NB4 (cell line): ENCODE data around the gene OBSCN.
A peak's percentile ranks its signal among the peaks of the same experiment; 100 is the strongest.

Experiments used
- DNase-seq: peaks from one replicate; pipeline ENCODE4 v3.0.0; 2010; ENCODE audit warnings: low read depth
- H3K4me3 ChIP-seq: one replicate; pipeline ENCODE4 v1.5.1; 2011; ENCODE audit warnings: mild to moderate bottlenecking, low read depth, low read length, moderate library complexity
- MYC ChIP-seq: IDR thresholded peaks from 2 replicates; pipeline ENCODE4 v1.6.1; 2011; ENCODE audit warnings: low read depth, low read length
- POLR2A ChIP-seq: IDR thresholded peaks from 2 replicates; pipeline ENCODE4 v1.6.1; 2011; ENCODE audit warnings: mild to moderate bottlenecking; ENCODE audit not compliant: insufficient read length; ENCODE audit errors: extremely low read depth
- TF ChIP-seq, protein P1 (sequence below): IDR thresholded peaks from one replicate; pipeline ENCODE4 v1.5.1; 2012; ENCODE audit warnings: low read depth, low read length
- TF ChIP-seq, protein P2 (sequence below): IDR thresholded peaks from 2 replicates; pipeline ENCODE4 v1.6.1; 2011; ENCODE audit warnings: low read depth, low read length

Gene OBSCN

DNA sequence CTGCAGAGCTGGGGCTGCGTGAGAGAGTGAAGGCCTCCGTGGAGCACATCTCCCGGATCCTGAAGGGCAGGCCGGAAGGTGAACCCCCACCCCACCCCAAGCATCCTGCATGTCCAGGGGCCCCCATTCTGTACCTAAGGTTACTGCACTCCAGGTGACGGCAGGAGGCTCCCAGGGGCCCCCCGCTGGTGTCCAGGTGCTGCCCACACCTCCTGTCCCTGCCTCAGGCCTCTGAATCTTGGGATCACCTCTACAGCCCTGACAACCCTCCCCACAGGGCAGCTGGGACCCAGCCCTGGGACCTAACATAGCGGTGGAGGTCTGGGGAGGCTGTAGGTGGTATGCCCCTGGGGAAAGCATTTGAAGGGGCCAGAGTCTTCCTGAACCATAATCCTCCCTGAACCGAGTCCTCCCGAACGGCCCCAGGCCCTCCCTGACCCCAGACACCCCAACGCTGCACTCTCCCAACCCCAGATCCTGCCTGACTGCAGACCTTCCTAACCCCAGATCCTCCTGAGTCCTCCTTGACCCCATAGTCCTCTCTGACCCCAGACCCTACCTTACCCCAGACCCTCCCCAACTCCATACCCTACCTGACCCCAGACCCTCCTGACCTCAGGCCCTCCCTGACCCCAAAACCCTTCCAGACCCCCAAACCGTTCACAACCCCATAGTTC is 165.3 kb downstream of the OBSCN start:
- TF ChIP-seq, protein P1, sequence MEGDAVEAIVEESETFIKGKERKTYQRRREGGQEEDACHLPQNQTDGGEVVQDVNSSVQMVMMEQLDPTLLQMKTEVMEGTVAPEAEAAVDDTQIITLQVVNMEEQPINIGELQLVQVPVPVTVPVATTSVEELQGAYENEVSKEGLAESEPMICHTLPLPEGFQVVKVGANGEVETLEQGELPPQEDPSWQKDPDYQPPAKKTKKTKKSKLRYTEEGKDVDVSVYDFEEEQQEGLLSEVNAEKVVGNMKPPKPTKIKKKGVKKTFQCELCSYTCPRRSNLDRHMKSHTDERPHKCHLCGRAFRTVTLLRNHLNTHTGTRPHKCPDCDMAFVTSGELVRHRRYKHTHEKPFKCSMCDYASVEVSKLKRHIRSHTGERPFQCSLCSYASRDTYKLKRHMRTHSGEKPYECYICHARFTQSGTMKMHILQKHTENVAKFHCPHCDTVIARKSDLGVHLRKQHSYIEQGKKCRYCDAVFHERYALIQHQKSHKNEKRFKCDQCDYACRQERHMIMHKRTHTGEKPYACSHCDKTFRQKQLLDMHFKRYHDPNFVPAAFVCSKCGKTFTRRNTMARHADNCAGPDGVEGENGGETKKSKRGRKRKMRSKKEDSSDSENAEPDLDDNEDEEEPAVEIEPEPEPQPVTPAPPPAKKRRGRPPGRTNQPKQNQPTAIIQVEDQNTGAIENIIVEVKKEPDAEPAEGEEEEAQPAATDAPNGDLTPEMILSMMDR, result no peak
- DNase-seq, result no peak
- no peak overlapping the region for H3K4me3 ChIP-seq

DNA sequence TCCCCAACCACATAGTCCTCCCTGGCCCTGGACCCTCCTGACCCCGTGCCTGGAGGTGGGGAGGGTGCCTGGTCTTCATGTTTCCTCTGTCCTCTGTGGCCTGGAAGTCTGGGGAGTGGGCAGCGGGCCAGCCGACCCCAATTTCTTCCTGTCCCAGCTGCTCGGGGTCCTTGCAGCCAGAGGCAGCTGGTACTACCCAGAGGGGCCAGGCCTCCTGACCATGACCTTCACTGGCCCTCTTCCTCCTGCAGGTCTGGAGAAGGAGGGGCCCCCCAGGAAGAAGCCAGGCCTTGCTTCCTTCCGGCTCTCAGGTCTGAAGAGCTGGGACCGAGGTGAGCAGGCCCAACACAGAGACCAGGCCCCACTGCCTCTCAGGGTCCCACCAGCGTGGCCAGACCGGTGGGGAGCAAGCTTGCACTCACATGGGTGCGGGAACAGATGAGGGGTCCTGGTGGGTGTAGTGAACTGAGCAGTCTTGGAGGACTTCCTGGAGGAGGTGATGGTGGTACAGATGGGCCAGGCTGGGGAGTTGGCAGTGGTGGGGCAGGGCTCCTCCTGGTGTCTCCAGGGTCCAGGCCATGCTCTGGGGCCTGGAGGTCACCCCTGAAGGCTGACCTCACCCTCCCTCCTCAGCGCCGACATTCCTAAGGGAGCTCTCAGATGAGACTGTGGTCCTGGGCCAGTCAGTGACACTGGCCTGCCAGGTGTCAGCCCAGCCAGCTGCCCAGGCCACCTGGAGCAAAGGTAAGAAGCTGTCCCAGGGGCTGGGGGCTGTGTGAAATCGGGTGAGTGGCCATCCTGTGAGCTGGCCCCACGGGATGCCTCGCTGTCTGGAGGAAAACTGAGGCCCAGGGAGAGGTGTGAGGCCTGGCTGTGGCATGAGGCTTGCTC is 166.1 kb downstream of the OBSCN start:
- TF ChIP-seq POLR2A (no peak), MYC (no peak)
- TF ChIP-seq, protein P2, sequence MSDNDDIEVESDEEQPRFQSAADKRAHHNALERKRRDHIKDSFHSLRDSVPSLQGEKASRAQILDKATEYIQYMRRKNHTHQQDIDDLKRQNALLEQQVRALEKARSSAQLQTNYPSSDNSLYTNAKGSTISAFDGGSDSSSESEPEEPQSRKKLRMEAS, result no peak
- TF ChIP-seq, protein P1, result no peak
- no peak overlapping the region for H3K4me3 ChIP-seq
- no peak for DNase-seq

DNA sequence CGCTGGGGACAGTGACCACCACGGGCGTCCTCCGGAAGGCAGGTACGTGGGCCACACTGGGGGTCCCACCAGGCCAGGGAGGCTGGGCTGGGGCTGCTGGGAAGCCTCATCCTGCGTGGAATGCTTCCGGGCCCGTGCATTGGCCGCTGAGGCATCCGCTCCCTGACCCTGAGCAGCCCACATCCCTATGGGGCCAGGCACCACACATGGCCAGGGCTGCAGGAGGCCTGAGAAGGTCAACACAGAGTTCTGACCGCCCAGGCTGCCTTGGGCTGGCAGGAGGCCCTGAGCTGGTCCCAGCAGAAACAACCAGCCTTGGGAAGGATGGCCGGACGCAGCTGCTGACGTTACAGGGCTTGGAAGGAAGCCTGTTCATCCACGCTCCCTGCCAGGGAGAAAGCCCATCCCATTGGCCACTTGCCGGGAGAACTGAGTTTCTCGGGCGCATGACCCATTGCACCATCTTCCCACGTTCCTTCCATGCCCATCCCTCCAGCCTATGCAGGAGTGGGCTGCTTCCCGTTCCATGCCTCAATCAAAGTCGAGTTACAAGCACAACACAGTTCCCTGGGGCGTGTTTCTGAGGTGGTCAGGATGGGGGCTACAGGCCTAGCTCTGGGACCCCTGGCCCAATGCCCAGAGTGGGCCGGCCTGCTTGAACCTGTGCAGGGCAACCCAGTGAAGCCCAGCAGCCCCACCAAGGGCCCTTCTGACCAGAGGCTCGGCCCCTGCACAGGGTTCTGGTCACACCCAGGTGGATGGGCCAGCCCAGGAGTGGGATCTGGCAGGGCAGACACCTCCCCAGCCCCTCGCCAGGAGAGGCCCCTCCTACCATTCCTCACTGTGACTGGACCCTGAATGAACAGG is 167.1 kb downstream of the OBSCN start:
- TF ChIP-seq, protein P2, result no peak
- TF ChIP-seq, protein P1, result no peak
- H3K4me3 ChIP-seq, result no peak overlapping the region
- DNase-seq, result no peak

DNA sequence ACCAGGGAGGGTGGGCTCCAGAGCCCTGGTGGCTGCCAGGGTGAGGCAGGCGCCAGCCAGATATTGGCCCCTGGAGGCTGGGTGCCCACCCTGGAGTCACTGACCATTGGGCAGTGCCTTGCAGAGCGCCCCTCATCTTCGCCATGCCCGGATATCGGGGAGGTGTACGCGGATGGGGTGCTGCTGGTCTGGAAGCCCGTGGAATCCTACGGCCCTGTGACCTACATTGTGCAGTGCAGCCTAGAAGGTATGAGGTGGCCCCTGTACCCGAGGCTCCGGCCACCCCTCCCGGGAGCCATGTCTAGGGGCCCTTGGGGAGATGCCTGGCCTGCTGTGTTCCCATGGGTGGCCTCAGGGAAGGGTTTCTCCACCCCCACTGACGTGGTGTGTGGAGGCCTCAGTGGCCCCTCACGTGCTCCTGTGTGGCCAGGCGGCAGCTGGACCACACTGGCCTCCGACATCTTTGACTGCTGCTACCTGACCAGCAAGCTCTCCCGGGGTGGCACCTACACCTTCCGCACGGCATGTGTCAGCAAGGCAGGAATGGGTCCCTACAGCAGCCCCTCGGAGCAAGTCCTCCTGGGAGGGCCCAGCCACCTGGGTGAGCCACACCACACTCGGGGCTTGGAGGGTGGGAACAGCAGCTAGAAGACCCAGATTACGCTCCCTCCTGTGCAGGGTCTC is 167.9 kb downstream of the OBSCN start:
- TF ChIP-seq, protein P1, result no peak
- TF ChIP-seq, protein P2, result no peak
- TF ChIP-seq POLR2A, result no peak
- TF ChIP-seq MYC, result no peak
- H3K4me3 ChIP-seq, result no peak overlapping the region
- no peak for DNase-seq

DNA sequence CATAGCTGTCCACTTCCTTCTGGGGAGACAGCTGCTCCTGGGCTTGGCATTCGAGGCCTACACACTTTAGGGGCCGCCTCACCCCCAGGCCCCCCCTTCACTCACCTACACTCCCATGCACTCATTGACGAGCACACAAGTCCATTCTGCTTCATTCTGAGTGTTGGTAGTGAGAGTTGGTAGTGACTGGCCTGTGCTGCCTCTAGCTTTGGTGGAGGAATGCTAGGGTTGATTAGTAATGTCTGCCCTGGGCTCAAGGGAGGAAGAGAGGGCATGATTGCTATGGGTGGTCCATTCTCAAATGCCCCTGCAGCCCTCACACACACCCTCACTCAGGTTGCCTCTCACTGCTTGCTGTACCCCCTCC is 168.4 kb downstream of the OBSCN start:
- no peak overlapping the region for H3K4me3 ChIP-seq
- peak; percentile 40 for DNase-seq
- TF ChIP-seq, protein P1, result no peak
- TF ChIP-seq, protein P2, result no peak
- TF ChIP-seq MYC (no peak), POLR2A (no peak)
